Posterior vena cava (tissue), 2 donors: Measurements from ENCODE around the gene OTX2. TPM values are rescaled to one million over a fixed set of nuclear protein-coding genes. Genes with fewer than 3 reads are reported as not detected.

Experiments used
- DNase-seq: peaks from one replicate; pipeline ENCODE4 v3.0.0-alpha.2; 2020; ENCODE audit warnings: low spot score
- intact Hi-C, 2 donors: fragments of 100-400 bp; cut with DNase I; formaldehyde crosslinking; loops; one replicate each; pipeline versions ENCODE4 v1.14.1 to v1.14.2; 2022 to 2023
- total RNA-seq, 2 donors: library from RNA; stranded (reverse); fragmentation: NEBNext Ultra II Directional; extraction: Animal tissue kit (Norgen Biotek cat#: 25700); gene quantifications; one replicate each; pipeline ENCODE4 v1.2.1, GENCODE V29; 2021
- donor health status: DM: yes; HTN: yes; CAD: no.
- donor health status: DM: yes; HTN: yes; CAD: no.

Gene OTX2
- total RNA-seq, 2 donors from 2014 or later, result not detected

- DNase-seq, result no peak
- intact Hi-C loops, result no loop called here
Observed at GRCh38 chr14:56798447-56799342, 11.6 kb downstream of the OTX2 start.

- intact Hi-C loops, result no loop called here
- DNase-seq, result no peak
Observed at GRCh38 chr14:56797569-56798446, 12.5 kb downstream of the OTX2 start.

DNA sequence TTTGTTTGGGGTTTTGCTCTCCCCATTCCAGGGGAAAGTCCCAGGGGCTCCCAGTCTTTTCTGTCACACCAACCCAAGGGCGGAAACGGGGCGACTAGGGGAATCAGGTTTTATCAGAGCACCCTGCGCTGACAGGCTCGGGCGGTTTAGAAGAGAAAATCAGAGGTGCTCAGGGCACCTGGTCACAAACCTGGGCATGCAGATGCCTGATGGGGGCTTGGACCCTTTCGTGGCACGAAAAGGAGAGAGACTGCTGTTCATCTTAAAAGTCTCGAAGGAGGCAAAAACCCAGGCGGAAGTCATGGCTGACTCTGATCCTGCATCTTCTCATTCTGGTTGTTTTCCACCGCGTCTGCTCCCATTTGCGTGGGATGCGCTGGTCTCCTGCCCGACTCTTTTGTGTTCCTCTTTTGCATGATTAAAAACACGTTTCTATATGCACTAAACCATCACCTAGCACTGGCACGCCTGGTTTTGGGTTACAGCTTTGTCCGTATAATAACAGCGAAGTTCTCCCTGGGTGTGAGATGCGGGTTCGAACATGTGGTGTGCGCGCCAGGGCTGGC lies 13.2 kb downstream of the OTX2 start:
- intact Hi-C loops, result no loop called here
- DNase-seq, result no peak

- intact Hi-C loops, result no loop called here
- no peak for DNase-seq
Observed at GRCh38 chr14:56796259-56796658, 14.0 kb downstream of the OTX2 start.

GRCh38 chr14:56795284-56795622 lies 15.0 kb downstream of the OTX2 start:
- no peak for DNase-seq
- intact Hi-C loops, result no loop called here

GRCh38 chr14:56794557-56795283 lies 15.6 kb downstream of the OTX2 start:
- intact Hi-C loops, result no loop called here

GRCh38 chr14:56794088-56794556 lies 16.2 kb downstream of the OTX2 start:
- no peak for DNase-seq
- intact Hi-C loops, result no loop called here

More at GRCh38 chr14:56794557-56795283, 15.6 kb downstream of the OTX2 start:
- no peak for DNase-seq

DNA sequence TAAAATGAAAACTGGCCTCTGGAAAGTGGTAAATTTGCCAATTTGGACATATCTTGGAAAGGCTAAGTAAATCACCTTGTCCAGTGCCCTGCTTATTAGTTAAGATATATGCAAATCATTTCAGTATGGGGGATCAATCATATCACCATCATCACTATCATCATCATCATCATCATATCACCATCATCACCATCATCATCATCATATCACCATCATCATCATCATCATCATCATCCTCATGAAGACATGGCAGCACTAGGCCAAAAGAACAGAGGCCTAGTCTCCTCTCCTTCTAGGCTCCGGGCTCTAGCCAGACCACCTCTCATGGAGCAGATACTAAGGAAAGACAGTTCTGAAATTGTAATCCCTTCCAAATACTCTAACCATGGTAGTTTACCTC lies 20.3 kb downstream of the OTX2 start:
- no peak for DNase-seq
- intact Hi-C loops, result loop anchor here in 1 of 2 donors (1.0 kb wide), 1 partner anchor 22 kb away; no protein-coding TSS in a partner anchor

DNA sequence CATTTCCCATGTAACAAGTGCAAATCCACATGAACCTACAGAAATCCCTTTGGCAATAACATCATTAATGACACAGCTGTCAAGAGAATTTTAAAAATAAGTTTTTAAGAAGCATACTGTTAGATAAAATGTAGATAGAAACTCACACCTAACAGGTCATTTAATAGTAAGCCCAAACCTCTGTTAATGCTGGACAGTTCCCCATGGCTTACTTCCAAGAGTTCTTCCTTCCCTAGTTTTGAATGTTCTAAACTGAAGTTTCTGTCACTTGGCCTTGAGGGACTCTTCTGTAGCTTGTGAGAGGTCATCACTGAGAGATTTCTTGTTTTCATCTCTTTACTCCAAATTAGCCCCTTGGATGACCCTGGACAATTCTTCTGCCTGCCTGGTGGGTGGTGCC lies 22.7 kb downstream of the OTX2 start:
- intact Hi-C loops, result no loop called here
- no peak for DNase-seq

DNA sequence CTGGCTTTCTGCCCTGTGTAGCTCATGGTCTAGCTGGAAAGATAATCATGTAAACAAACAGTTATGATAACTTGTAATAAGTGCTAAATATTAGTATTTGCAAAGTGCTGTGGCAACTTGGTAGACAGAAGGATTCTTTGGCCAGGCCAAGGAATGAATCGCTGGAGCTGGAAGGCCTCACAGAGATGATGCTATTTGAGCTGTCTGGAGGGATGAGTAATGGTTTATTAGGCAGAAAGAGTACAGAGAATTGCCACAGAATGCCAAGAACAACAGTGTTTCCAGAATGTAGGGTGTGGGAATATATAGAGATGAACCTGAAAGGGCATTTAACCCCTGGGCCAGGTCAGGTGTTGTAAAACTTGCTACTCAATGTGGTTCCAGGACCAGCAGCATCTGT lies 27.6 kb downstream of the OTX2 start:
- DNase-seq, result no peak
- intact Hi-C loops, result no loop called here

DNA sequence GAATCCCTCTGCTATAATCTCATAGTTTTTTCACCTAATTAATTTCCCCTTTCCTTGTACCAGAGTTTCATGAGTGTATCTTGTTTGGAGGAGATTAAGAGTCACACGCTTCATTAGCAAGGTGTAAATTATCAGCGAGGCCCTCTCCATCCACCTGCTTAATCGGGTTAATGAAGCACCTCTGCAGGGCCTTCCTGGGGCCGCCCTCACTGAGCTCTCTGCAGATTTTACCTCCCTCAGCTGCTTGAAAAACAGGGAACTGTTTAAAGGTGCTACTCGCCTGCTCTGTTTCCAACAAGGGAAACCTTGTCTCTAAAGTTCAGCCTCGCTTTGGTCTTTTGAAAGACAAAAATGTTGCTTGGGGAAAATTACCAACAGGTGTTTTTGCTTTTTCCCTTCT lies 35.8 kb downstream of the OTX2 start:
- DNase-seq, result no peak
- intact Hi-C loops, result no loop called here

DNA sequence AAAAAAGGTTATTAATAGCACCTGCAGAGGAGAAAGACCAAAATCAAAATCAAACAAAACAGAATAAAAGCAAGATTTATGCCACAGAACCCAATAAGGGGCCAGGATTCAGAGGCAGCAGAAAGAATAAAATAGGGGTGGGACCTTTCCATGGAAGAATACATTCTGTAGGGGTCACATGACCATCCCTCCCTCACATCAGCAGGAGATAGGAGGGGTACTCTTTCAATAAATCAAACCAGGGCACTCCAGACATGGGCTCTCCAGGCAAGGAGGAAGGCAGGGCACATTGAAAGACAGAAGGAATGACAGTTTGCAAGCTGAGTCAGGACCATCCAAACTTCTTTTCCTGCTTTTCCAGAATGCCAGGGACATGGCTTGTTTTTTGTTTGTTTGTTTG lies 39.8 kb downstream of the OTX2 start:
- intact Hi-C loops, result no loop called here
- no peak for DNase-seq

DNA sequence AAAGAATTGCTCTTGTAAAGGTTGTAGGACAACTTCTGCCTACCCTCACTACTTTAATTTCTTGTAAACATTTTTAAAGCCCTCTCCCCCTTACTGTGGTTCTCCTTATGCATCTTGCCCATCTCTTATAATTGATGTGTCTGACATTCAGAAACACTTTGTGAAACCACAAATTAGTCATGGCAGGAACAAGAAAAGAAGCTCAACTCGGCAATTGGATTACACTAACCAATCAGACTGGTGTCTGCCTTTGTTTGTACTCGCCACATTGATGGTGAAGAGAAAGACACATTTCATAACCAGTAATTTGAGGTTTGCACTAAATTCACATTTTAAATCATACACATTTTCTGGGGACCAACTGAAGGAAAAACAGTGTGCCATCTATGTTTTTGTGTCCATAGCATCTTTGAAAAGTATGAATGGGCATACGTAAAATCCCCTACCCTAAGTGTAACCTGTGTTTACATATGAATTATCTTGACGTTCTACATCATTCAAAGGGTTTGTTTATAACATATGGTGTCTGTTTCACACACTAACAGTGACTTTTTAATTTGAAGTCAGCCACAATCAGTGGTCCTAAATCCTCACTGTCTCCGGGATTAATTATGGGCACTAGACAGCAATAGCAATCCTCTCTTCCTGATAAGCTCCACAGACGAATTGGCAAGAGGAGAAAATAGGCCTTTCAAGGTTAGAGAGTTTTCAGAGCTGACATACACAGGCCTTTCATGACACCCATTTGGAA lies 49.9 kb downstream of the OTX2 start:
- intact Hi-C loops, result no loop called here
- no peak for DNase-seq

- intact Hi-C loops, result no loop called here
- no peak for DNase-seq
Observed at GRCh38 chr14:56759633-56760032, 50.6 kb downstream of the OTX2 start.

DNA sequence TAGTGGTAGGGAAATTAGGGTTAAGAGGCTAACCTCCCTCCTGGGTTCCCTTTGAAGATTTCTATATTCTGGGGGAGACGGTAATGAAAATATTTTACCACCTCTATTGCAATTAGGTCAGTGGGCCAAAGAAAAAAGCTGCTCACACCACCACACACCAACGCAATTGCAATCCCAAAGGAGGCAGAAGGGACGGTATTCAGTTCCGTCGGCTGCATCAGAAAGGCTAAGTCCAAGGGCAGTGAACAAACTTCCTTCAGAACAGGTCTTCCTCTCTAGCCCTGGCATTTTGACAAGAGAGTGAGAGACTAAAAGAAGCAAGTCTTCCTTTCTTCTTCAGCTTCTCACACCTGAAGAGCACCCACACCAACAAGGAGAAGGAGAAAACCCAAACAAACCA lies 51.2 kb downstream of the OTX2 start:
- intact Hi-C loops, result no loop called here
- DNase-seq, result no peak

- intact Hi-C loops, result no loop called here
Observed at GRCh38 chr14:56754921-56755320, 55.4 kb downstream of the OTX2 start.

GRCh38 chr14:56753396-56753795 lies 56.9 kb downstream of the OTX2 start:
- no peak for DNase-seq
- intact Hi-C loops, result no loop called here

More at GRCh38 chr14:56754921-56755320, 55.4 kb downstream of the OTX2 start:
- no peak for DNase-seq

DNA sequence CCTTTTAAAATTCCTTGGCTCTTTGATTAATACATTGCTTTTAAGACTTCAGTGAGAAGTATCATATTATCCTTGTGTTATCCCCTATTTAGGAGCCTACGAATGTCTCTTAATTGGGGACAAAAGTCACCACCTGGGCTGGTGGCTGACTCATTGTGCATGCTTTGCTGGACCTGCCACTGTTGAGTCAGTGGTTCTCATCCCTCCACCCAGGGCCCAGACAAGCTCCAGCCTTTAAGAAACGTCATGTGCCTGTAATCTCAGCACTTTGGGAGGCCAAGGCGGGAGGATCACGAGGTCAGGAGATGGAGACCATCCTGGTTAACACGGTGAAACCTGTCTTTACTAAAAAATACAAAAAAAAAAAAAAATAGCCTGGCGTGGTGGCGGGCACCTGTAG lies 57.9 kb downstream of the OTX2 start:
- intact Hi-C loops, result no loop called here
- no peak for DNase-seq

DNA sequence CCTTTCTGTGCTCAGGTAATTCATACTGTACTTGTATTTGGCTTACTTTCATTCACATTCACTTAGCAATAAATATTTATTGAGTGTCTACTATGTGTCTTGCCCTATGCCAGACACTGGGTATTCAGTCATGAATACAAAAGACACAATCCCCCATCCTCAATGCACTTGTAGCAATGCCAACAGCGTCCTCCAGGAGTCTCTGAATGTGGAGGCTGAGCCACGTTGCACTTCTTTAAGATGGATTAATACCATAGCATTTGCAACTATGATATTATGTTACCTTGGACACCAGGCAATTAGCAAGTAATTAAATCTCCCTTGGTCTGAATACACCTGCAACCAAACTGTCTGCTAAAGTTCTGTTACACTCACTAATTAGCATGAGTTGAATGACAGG lies 58.8 kb downstream of the OTX2 start:
- no peak for DNase-seq
- intact Hi-C loops, result no loop called here
